GM18507 (cell line): ENCODE results near the gene MAP1B.

ENCODE experiments used
- DNase-seq: peaks from one replicate; pipeline ENCODE4 v3.0.0; 2011; ENCODE audit warnings: low read depth; ENCODE audit not compliant: insufficient read length; ENCODE audit errors: extremely low spot score
- FAIRE-seq: peaks from 2 replicates; lab custom pipeline; 2011; peaks lifted over from hg19 to GRCh38; lab: Jason Lieb, UNC

MAP1B gene

DNA sequence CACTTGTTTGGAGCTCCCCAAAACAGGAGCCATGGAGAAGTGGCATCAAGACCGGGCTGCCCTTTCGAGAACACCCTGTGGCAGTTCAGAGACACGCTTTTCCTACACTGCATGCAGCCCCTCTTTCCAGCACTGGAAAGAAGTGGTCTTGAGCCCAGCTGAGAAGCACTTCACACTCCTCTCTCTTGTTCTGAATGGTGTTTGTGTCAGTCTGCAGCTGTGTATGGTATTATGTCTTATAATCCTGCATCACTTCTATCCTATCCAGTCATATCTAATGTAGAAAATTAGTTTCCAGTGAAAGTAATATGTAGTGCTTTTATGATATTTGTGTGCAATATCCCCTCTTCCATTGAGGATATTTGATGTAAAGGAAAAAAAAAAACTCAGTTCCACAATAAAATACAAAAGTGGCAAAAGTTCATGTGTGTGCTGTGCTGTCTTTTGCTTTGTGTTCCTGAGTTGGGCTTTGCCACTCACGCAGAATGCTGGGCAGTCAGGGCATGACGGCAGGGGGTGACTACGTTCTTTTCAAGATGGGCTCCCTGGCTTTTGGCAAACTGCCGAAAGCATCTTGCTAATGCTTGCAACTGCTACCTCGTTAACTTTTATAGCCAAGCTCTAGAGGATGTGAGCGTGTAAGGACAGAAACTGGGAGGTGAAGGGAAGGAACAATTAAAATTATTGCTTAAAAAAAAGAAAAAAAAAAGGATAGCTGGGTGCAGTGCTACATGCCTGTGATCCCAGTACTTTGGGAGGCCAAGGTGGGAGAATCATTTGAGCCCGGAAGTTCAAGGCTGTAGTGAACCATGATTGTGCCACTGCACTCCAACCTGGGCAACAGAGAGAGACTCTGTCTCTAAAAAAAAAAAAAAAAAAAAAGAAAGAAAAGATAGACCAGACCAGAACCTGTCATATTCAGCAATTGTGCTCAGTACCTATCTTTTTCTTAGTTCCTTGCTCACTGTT, 102.2 kb downstream of the MAP1B start:
- FAIRE-seq, result no peak

DNA sequence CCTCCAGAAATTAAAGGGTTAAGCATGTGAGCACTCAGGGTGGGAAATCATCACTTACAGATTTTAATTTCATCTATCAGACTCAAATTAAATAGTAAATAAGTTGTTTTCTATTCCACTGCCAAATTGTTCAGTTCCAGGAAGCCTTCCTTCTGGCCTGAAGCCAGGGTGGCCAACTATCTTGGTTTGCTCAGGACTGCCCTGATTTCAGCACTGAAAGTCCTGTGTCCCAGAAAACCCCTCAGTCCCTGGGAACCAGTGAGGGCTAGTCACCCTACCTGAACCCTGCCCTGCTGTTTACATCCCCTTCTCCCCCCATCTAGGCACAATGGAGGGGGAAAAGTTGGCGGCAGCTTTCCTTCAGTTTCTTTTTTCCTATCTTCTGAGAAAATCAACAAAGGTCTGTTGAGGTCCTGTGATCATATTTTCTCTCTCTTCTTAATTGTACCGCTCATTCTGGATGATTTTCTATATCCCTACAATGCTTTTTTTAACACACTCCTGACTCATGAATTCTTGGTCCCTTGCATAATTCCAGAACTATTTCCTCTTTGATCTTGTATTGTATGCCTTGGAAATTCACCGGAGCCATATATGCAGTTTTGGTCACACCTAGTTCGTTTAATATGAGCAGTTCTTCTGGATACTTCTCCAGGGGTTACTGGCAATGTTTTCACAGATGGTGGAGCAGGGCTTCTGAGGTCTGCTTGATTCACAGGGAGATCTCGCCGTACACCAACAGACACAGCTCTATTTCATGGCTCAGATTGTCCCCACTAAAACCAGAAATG, 103.8 kb downstream of the MAP1B start:
- FAIRE-seq (no peak), DNase-seq (no peak)

More for the DNA sequence above, 102.2 kb downstream of the MAP1B start:
- no peak for DNase-seq

DNA sequence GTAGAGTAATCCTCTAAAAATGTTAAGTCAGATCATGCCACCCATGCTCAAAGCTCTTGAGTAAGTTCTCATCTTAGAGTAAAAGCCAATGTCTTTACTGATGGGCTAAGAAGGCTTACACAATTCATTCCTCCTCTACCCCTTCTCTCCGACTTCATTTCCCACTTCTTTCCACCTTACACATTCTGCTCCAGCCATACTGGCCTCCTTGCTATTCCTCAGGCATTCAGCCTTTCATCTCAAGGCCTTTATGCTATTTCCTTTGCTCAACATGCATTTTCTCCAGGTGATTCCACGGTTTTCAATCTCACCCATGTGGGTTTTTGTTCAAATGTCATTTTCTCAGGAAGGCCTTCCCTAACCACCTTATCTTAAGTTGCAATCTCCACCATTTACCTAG, 104.9 kb downstream of the MAP1B start:
- no peak for FAIRE-seq
- no peak for DNase-seq

DNA sequence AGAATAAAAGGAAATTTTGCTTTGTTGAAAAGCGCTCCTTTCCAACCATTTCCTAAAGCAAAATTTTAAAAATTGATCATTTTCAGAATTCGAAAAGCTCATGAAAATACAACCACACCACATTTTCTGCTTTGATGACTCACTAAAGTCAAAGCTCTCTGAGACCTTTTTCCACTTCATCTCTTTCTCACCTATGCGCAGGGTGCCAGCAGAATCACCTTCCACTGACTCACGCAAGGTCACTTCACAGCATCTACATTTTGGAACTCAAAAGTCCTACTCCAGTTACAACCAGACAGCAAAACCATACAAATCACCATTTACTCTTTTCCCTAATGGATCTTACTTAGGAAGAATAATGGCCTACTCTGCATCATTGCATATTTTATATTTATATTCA, 106.2 kb downstream of the MAP1B start:
- DNase-seq, result no peak
- no peak for FAIRE-seq

DNA sequence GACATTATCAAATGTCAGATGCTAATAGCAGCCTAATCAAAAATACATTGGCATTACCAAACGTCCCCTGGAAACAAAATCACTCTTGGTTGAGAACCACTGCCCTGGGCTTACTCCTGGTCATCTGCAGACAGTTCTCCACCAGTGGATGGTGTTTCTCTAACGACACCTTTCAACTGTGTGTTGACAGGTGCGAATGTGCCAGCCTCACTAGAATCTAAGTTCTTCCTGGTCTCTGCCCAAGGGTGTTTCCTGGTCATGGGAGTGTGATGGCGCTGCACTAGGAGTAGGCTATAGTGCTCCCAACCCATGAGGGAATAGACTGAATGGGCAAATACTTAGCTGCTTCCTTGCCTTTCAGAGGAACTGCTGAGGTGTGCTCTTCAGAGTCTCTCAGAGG, 106.9 kb downstream of the MAP1B start:
- DNase-seq (no peak), FAIRE-seq (no peak)

DNA sequence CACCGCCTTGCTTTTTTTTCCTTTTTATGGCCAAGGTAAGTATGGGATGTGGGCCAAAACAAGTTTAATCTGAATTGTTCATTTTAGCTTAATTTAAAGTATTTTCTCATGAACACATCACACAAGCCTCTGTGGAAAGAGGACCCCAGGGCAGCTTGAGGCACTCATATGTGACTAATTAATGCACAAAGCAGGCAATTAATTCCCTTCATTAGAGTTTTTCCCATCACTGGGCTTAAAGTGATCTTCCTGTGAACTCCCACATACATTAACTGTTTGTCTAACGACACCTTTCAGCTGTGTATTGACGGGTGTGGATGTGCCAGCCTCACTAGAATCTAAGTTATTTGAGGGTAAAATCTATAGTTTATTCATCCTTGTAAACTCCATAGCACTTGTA, 109.5 kb downstream of the MAP1B start:
- no peak for FAIRE-seq

DNA sequence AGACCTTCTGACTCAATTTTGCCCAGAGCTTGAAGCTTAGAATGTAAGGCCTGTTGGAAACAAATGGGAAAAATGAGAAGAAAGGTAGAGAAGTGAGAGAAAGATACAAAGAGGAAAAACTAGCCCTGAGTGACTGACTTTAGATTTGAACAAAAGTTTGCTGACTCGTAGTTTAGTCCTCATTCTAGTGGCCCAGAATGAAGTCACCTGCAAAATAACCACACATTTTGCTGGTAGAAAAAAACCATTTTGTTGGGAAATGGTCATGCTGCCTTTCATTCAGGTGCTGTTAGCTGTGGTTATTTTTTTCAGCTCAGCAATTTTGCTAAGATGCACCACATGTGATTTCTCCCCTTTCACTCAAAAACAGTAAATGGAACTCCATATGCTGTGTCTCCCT, 113.8 kb downstream of the MAP1B start:
- no peak for DNase-seq
- no peak for FAIRE-seq

More for the DNA sequence above, 109.5 kb downstream of the MAP1B start:
- DNase-seq, result no peak

DNA sequence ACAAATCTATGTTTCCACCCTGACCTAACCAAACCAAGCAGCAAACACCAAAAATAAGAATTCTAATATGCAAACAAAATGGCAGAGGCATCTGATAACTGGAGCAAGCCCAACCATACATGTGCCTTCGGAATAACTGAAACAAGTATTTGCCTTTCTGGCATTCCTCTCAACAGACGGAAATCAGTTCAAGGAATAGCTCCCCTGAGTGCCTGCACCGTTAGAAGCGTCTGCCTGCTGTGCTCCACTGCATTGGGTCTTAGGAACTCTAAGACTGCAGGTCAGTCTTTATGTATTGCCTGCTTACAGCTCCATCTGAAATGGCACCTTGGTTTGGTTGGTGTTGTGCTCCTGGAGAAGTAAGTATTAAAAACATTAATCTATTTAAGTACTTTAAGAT, 114.3 kb downstream of the MAP1B start:
- FAIRE-seq, result no peak
- no peak for DNase-seq

DNA sequence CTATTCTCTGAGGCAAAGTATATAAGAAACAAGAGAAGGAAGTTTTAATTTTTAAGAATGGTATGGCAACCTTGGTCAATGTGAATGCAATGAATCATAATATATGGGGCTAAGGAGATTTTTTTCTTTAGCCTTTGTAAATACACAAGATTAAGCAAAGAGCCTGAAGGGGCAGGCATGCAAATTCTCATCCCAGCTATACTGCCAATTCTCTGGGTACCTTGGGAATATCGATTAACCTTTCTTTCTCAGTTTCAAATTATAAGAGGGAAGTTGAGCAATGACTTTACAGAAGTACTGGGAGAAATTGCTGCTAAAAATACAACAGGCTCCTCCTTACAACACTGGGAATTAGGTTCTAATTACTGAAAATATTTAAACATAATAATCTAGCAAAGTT, 115.2 kb downstream of the MAP1B start:
- no peak for FAIRE-seq

DNA sequence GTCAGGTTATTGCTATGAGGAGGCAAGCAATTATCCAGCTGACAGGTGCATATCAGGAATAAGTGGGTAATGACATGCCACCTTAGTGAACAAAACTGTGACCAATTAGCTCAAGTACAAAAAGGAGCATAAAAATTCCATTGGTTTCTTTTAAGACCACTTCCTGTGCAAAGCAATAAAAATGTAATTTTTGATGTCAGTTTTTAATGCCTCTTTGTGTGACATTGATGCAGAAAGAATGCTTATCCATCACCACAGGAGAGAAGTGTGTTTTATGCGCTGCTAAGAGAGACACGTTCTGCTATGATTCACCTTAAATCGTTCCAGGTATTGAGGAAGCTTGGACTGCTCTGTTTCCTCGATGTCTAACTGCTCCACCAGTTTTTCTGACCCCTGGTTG, 116.1 kb downstream of the MAP1B start:
- FAIRE-seq (no peak), DNase-seq (no peak)

More for the DNA sequence above, 115.2 kb downstream of the MAP1B start:
- no peak for DNase-seq

DNA sequence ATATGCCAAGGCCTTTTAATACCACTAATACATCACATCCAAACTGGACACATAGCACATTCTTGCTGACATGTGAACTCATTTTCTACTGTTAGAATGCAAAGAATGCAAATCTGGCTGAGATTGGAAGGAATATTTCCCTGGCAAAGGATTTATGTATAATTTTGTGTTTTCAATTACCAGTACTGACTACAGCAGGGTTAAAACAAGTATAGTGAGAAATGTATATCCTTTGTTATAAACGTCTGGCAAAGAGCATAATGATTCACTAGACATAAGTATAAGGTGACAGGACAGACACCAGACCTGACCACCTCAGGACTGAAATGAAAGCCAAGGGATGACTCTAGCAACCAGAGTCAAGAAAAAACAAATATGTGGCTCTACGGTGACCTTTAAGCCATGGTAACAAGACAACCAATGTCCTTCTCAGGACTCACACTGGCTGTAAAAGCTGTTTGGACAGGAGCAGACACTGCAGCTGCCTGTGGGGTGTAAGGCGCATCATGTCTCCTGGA, 117.7 kb downstream of the MAP1B start:
- DNase-seq (no peak), FAIRE-seq (no peak)

DNA sequence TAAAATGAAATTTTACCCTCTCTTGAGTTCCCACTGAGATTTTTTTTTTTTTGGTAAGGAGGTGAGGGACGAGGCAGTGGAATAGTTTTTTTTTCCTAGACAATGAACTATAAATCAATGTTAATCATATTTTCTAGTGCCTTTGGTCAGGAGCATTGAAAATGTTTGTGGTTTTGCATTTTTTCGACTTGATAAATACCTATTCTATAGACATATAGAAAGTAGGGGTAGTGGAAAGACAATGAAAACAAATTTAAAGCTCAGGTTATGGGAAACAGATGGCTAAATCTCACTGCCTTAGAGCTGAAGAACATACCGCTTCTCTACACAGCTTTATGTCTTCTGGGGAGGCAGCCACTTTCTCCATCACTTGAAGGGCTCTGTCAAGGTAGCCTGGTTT, 118.5 kb downstream of the MAP1B start:
- FAIRE-seq, result no peak
- DNase-seq, result no peak

DNA sequence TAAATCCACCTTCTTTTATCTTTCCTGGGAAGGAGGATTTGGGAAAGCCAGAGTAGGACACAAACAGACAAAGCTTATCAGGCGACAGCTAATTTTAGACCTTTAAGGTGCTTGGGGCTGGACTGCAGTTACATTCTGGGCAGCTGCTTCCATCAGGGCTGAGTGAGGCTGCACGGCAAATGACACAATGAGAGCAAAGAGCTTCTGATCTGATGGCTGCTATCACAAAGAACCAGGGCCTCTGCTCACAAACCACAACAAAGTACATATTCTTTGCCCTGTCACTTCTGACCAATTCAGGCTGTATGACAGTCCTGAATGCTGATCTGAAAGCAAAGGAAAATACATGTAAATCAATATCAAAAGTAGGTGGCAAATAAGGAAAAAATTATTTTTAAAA, 119.7 kb downstream of the MAP1B start:
- FAIRE-seq (no peak), DNase-seq (no peak)

DNA sequence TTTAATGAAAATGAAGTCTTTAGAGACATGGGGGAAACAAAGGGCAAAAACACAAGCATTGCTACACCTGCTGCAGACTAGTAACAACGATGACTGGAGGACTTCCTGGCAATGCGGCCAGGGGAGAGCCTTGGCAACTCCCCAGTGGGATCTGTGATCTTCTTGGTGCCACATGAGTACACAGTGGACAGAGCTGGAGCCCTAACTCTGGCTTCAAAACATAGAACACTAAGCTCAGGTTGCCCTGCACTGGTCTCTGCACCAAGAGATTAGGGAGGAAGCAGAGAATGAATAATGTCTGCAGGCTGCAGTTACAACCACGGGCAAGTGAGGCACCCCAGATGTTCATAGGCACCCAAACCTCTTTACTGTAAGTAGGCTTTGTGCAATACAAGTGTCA, 121.7 kb downstream of the MAP1B start:
- FAIRE-seq (no peak), DNase-seq (no peak)

DNA sequence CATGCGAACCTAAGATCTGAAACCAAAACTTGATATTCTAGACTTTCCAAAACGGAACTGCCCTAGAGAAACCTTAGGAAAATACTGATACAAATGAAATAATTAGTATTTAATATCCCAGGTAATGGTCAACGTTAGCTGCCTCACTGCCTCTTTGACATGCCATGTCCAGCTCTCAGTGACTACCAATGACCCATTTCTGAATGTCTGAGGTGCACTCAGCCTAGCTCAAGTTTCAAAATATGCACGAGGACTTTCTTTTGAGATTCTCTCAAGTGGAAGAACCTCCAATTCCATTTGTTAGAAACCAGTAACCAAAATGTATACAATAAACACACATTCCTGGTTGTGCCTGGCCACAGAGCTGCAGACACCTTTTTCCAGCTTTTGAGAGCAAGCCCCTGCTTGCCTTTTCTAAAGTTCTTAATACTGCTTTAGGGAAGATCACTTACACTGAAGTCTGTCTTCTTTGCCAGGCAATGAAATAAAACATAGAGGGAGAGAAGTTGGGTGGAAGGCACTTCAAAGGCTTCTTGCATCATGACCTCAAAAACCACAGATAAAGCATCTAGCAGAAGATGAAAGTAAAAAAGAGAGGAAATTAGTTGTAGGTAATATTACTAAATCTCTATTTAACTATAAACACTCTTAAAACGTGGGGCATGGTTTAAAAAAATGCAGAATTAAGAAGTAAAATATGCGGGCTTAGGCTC, 124.9 kb downstream of the MAP1B start:
- no peak for DNase-seq
- FAIRE-seq, result peak; percentile 63

DNA sequence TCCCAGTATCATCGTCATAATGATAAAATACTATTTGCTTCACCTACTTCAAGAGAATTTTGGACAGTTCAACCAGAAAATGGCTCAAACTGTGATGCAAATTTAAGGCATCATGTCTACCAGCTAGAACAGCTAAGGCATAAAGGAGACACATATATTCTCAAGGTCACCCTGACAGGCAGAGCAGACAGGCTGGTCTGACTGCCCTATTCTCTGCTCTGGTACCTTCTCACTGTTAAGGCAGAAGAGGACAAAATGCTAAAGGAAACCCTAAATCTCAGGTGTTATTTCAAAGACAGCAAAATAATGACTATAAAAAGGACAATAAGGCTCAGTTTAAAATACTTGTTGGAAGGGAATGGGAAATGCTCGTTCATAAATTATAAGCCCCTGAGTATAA, 125.6 kb downstream of the MAP1B start:
- DNase-seq (no peak), FAIRE-seq (peak; percentile 31)

DNA sequence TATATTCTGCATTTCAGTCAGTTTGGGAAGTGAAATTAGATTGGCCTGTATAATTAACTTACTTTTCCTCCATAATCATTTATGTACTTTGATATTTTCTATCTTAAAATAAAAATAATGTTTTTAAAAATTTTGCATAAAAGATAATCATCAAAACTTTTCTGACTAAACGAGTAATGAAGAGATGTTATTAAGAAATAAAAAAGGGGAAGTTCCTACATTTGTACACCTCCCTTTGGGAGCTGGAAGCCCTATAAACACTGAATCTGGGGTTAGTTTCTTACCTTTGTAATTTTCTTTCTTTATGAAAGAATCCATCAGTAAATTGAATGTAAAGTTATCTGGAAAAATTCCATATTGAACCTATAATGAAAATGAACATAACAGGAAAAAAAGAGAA, 126.6 kb downstream of the MAP1B start:
- FAIRE-seq (no peak), DNase-seq (no peak)

DNA sequence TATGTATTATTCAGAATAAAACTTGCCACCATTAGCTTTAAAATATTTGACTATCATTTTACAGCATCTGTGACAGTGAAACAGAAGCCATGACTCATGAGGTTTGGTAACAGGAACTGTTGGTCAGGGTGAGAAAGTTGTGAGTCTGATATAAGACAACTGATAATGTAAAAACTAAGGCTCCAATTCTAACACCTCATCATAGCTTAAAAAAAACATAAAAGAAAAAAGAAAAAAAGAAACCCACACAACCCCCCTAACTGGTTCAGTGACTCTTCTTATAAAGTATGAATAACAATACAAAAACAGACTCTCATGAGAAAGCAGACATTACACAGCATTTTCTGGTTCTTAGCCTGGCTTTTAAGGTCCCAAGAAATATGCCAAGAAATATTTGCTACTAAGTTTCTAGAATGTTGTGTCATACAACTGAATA, 127.0 kb downstream of the MAP1B start:
- peak; percentile 25 for DNase-seq
- peak; percentile 83 for FAIRE-seq

DNA sequence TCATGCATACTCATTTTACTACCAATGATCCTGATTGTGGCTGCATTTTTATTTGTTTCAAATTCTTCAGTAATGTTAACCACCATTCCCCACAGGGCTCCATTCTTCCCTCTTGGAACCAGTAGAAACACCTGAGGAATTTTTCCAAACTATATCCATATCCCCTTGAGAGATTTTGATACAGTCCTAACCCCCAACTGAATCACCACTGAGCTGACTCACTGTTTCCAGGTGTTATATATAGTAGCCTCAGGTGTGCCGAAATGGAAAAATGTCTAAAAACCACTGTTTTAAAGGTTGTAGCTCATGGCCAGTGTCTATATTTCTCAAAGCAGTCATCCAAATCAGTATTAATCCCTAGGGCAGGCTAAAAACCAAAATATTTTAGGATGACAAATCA, 127.6 kb downstream of the MAP1B start:
- no peak for FAIRE-seq
- no peak for DNase-seq

DNA sequence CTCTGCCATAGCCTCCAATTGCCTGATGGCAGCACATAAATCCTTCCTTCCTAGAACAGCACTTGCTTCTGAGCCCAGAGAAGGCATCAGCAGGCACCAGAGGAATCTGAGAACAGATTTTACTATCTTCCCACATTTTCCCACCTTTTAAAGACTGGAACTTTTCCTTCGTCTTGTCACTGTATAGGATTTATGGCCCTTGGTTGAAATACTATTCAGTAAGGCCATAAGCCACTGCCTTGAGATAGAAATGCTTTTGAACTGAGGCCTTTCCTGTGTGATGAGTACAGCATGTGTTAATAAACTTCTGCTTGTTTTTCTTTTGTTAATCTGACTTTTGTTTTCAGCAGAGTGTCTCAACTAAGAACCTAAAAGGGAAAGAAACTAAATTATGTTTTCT, 128.4 kb downstream of the MAP1B start:
- DNase-seq, result no peak
- no peak for FAIRE-seq
